IPS DF 4.7 (cell line): Measurements from ENCODE around the gene NUSAP1.
"Not testable (repeated sequence)": the region's sequence is repeated elsewhere in the genome, so short reads cannot be mapped to it uniquely, and the experiment has no call there.

Source experiments
- DNase-seq: peaks from one replicate; pipeline ENCODE4 v3.0.0-alpha.2; 2013; ENCODE audit warnings: low spot score; ENCODE audit errors: extremely low read depth

Gene NUSAP1

DNA sequence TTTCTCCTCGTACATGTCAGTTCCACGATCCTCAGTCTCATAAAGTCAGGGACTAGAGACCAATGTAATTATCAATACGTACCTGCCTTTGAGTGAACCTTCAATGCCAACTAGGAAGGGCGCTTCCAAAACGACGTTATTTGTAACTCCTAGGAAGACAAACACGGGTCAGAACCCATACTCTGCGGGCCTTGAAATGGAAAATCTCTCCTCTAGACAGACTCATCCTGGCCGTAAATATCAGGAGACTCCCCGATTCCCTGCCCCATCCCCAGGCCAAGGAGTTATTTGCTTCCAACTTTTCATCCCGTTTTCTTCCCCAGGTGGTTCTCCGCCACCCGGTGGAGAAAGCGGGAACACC is 868 bp upstream of the NUSAP1 start:
- DNase-seq, result no peak

DNA sequence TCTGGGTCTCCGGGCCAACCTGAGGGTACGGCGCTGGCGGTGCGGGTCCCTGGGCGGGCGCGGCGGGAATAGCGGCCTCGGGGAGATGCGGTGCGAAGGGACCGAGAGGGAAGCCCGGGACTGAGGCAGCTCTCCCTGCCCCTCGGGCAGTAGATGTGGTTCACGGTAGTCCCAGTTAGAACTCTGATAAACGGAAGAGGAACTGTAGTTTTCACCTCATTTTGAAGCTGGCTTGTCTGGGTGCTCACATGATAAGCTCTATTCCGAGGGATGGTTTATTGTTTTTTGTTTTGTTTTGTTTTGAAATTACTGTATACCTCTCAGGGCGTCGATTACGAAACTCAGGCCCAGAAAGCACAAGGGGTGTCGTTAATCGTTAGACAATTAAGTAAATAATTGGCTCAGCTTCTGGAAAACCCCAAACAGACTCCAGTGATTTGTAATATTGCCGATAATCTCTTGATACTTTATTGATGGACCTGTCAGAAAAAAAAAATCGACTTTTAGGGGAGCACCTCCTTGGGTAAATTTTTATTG is 413 bp downstream of the NUSAP1 start:
- DNase-seq, result no peak

DNA sequence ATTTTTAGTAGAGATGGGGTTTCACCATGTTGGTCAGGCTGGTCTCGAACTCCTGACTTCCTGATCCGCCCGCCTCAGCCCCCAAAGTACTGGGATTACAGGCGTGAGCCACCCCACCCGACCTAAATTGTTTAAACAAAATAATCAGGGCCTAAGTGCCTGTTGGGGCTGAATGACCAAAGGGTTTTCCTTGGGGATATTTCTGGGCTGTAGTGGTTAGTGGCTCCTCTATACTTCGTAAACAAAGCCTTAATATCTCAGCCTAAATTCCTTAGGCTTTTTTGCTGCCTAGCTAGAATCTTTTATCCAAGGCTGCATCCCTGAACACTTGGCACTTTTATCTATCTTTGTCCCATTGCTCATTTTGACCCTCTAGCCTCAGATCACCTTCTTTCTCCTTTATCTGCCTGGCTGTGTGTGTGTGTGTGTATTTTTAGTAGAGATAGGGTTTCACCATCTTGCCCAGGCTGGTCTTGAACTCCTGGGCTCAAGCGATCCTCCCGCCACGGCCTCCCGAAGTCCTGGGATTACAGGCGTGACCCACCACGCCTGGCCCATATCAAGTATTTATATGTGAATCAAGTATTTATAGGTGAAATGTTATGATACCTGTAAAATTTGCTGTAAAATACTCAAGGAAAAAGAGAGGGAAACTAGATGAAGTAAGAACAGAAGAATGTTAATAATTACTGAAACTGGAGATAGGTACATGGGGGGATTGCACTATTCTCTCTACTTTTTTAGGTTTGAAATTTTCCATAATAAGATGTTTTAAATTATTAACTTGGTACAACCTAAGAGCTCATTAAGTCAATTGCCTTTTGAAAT is 1.8 kb downstream of the NUSAP1 start:
- DNase-seq, result no peak

DNA sequence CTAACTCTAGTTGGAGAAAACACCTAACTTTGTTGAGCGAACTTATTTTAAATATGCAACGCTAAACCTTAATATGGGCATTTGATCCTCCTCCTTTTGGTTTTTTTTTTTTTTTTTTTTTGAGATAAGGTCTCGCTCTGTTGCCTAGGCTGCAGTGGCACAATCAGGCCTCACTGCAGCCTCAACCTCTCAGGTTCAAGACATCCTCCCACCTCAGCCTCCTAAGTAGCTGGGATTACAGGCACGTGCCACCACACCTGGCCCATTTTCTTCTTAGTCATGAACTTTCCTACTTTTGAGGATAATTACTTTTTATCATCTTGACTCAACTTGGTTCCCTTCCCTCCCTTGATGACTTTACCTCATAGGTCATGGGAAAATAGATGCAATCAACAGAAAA is 3.9 kb downstream of the NUSAP1 start:
- no peak for DNase-seq

DNA sequence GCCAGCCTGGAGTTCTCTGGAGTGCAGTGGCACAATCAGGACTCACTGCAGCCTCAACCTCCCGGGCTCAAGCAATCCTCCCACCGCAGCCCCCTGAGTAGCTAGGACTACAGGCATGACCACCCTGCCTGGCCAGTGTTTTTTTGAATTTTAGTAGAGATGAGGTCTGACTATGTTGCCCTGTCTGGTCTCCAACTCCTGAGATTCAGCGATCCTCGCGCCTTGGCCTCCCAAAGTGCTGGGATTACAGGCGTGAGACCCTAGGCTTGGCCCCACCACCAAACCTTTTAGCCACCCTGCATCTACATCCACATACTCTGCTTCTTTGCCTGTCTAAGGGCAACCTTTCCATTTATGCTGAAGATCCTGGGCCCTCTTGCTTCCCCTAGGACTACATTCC is 4.4 kb downstream of the NUSAP1 start:
- DNase-seq, result no peak

DNA sequence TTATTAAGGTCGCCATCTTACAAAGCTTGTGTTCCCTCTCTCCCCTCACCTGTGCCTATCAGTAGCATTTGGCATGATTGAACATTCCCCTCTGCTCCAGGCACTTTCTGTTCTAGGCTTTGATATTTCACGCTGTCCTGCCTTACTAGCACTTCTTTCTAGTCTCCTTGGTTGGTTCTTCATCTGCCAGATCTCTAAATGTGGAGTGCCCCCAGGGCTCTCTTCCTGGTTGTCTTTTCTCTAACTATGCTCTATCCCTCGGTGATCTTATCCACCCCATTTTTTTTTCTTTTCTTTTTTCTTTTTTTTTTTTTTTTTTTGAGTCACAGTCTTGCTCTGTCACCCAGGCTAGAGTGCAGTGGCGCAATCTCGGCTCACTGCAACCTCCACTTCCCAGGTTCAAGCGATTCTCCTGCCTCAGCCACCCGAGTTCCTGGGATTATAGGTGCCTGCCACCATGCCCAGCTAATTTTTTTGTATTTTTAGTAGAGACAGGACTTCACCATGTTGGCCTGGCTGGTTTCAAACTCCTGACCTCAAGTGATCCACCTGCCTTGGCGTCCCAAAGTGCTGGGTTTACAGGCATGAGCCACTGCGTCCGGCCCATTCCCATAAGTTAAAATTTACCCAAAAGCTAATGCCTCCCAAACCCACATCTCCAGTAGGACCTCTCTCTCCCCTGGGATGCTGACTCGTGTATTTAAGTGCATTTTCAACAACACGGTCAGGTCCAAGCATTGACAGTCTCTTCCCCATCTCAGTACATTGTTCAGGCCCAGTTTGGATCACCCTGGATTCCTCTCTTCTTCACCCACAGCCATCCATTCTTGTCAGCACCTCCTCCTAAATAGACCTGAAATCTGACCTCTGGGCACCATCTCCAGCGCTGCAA is 5.2 kb downstream of the NUSAP1 start:
- no peak for DNase-seq

DNA sequence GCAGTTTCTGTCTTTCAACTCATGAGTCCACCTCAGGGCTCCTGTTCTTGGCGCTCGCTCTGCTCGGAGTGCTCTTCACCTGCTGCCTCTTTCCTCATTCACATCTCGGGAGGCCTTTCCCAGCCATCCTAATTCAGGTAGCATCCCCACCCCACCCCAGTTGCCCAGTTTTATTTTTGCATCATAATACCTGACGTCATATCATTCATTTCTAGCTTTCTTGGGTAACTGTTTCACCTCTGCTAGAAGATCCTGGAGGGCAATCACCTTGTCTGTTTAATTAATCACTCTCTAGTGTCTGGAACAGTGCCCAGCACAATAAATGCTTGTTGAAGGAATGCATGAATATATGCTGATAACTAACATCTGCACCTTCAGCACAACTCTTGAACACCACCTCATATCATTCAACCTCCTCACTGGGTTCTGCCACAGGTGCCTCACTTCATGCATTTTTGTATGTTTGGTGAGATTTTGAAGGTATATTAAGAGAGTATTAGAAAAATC is 7.6 kb downstream of the NUSAP1 start:
- no peak for DNase-seq

DNA sequence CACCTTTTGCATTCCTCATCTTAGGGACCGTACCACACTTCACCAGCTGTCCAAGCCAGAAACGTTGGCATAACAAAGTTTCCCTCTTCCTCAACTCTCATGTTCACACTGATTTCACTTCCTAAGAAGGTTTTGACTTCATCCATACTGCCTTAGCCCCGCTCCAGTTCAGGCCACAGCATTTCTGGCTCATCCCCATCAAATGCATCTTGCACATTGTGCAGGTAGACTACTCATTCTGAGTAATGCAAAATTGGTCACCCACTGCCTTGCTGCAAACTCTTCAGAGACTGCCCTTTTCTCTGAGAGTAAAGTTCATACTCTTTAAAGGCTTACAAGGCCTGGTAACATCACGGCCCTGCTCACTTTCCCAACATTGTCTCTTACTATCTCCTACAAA is 8.8 kb downstream of the NUSAP1 start:
- no peak for DNase-seq

DNA sequence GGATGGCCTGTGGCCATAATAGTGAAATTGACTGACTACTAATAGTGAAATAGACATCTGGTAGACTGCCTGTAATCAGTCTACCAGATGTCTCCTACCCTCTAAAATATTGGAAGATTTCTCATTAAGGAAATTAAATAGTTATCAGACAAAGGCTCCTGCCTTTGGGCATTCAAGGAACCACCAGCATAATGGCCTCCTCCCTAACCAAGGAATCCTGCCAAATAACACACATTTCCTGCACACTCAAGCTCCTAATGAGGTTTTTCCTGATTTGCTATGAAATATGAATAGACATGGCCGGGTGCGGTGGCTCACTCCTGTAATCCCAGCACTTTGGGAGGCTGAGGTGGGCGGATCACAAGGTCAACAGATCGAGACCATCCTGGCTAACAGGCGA is 14.6 kb downstream of the NUSAP1 start:
- DNase-seq, result no peak

DNA sequence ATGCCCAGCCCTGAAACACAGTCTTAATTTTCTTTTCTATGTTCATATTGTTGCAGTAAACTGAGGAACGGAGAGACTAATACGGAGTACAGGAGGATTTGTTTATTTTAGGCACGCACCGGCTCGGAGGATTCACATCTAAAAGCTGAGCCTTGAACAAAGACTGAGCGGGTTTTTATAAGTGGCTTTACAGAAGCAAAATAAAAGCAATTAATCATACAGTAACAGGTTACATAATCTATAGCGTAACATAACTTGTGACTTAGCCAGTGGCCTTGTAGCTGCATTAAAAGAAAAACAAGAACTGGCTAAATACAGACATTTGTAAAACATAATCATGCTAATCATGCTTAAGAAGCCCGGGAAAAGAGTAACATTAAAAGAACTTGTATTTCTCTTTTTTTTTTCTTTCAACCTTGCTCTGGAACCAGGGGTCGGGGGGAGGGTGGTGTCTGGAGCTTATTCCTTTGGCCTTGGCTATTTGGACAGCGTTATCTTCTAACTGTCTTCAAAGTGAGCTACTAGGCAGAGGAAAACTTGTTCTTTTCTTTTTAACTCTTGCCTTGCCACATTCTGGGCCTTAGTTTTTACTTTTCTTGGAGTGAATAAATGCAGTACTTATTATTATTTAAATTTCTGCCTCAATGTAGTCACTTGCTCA is 17.5 kb downstream of the NUSAP1 start:
- no peak for DNase-seq

DNA sequence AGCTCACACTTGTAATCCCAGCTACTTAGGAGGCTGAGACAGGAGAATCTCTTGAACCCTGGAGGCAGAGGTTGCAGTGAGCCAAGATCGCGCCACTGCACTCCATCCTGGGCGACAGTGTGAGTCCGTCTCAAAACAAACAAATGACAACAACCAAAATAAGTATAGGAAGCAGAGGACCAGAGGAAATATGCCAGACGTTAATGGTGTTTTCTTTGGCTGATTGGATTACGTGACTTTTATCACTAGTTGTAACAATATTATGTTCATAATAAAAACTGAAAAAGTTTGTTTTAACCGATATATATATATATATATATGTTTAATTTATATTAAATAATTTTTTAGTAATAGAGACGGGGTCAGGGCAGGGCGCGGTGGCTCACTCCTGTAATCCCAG is 21.7 kb downstream of the NUSAP1 start:
- no peak for DNase-seq

DNA sequence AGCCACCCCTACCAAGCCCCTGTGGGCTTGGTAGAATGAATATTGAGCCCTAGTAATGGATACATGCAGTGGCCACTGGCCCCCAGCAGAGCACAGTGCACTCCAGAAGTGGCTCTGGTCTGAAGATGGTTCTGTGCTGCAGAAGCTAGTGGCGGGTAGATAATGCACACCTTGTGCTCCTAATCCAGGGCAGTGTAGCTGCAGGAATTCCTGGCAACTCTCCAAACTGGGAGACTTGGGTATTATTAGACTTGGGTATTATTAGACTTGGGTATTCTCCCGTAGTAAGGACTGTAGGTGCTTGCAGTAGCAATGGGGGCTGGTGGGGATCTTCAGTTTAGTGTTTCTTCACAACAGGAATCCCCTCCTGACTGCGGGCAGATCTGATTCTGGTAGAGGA is 34.7 kb downstream of the NUSAP1 start:
- DNase-seq, result no peak

DNA sequence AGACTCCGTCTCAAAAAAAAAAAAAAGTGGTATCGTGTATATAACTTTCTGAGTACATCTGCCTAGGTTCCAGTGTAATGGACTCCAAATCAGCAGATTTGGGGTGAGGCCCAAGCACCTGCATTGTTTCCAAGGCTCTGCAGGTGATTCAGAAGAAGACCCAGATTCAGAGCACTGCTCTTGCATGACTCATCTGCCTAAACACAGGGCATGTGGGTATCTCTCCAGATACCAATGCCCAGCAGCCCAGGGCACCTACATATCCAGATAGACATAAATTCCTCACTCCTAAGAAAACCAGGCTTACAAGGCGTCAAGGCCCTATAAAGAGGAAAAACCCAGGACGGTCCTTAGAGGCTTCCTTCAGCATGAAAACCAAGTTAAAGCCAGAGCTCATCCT is 45.3 kb downstream of the NUSAP1 start:
- DNase-seq, result no peak

DNA sequence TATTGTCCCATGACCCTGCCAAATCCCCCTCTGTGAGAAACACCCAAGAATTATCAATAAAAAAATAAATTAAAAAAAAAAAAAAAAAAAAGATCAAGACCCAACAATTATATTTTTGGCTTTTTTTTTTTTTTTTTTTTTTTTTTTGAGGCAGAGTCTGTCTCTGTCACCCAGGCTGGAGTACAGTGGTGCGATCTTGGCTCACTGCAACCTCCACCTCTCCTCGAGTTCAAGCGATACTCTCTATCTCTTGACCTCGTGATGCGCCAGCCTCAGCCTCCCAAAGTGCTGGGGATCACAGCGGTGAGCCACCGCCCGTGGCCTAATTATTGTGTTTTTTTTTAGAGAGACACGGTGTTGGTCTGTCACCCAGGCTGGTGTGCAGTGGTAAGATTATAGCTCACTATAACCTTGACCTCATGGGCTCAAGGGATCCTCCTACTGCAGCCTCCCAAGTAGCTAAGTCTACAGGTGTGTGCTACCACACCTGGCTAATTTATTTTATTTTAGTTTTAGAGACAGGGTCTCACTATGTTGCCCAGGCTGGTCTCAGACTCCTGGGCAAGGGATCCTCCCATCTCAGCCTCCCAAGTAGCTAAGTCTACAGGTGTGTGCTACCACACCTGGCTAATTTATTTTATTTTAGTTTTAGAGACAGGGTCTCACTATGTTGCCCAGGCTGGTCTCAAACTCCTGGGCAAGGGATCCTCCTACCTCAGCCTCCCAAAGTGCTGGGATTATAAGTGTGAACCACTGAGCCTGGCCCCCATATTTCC is 51.5 kb downstream of the NUSAP1 start:
- not testable (repeated sequence) for DNase-seq

DNA sequence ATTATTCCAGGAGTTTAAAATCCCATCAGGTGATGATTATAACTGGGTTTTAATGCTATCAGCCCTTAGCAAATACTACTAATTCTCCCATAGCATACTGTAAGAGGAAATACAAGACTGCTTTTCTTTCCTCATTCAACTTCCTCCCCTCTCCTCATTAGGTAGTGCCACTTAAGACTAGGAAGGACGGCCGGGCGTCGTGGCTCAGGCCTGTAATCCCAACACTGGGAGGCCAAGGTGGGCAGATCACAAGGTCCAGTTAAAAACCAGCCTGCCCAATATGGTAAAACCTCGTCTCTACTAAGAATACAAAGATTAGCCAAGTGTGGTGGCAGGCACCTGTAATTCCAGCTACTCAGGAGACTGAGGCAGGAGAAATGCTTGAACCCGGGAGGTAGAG is 55.0 kb downstream of the NUSAP1 start:
- DNase-seq, result no peak

DNA sequence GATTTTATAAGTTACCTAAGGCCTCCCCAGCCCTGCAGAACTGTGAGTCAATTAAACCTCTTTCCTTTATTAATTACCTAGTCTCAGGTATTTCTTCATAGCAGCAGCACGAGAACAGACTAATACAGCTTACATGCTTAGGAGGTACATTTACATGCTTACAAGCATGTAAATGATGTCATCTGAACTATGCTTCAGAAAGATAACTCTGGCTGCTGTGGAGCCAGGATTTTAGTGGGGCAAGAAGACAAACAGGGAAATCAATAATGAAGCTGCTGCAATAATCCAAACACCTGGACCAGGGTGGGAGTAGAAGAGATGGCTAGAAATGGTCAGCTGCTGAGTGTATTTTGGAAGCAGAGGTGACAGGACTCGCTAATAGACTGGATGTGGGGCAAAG is 60.0 kb downstream of the NUSAP1 start:
- DNase-seq, result no peak

DNA sequence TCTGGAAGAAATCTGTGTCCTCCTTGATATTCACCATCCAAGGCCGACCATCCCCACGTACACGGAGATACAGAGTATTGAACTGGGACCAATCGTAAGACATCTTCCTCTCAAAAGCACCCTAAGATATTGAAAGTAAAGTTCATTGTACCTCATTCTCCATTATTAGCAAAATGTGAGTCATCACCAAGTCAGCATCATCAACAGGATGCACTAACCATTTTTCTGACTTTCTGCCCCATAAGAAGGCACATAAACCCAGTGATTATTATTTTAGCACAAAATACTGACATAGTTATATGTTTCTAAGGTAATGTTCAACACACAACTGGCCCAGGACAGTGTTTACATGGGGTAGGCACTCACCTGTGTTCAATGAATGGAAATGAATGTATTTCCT is 62.2 kb downstream of the NUSAP1 start:
- no peak for DNase-seq

DNA sequence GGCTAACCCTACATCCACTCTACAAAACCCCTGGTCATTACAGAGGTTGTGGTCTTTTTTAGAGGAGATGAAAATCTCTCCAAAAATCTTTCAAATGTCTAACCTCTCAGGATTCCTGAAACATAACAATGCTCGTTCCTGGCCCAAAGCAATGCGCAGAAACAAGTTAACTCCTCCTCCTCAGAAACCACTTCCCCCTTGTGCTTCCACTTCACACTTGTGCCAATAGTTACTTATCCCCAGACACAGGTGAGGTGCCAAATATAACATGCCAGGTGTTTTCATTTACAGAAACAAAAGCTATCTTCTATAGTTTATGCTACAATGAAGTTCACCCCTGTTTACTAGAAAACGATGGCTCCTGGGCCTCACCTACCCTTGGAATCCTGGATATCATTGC is 63.4 kb downstream of the NUSAP1 start:
- no peak for DNase-seq

DNA sequence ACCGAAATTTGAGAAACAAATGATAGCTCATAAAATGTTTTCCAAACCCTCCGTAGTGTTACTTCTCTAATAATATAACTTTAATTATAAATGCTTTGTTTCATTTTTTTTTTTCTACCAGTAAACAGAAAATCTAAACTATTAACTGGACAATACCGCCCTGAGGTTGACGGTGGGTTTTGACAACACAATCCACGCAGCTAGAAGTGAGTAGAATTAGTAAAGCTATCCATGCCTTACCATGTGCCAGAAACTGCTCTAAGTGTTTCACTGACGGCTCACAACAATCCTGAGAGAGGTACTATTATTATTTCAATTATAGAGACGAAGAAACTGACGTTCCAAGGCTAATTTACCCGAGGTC is 69.2 kb downstream of the NUSAP1 start:
- DNase-seq, result no peak

DNA sequence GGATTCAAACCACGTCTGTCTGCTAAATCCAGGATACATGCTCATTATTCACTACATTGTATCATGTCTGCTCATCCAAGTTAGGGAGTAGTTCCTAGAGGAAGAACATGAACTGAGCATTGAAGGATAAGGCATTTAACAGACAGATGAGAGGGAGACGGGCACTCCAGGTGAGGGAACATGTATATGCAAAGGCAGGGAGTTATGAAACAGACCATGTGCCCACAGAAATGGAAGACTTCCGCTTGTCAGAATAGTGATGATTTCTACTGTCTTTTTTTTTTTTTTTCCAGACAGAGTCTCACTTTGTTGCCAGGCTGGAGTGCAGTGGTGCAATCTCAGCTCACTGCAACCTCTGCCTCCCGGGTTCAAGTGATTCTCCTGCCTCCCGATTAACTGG is 74.7 kb downstream of the NUSAP1 start:
- DNase-seq, result no peak

DNA sequence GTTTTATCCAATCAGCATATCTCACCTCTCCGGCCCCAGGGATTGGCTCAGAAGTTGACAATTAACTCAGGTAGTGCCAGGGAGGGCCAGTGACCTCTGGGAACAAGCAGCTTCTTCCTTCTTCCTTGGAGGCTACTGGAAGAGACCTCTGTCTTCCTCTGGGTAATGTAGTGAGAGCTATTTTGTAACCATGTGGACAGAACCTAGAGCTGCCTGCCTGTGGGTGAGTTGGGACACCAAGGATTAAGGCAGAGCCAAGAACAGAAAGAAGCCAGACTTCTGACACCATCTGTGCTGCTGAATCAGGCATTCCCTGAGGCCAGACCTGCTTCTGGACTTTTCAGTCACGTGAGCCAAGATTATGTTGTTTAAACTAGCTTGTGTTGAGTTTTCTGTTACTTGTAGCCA is 75.6 kb downstream of the NUSAP1 start:
- DNase-seq, result no peak
